ENCODE data around the gene OTUD1. TPM values are rescaled to one million over a fixed set of nuclear protein-coding genes. Genes with fewer than 3 reads are reported as not detected.
"Not testable (repeated sequence)": the region's sequence is repeated elsewhere in the genome, so short reads cannot be mapped to it uniquely, and the experiment has no call there.

OTUD1 gene, protein sequence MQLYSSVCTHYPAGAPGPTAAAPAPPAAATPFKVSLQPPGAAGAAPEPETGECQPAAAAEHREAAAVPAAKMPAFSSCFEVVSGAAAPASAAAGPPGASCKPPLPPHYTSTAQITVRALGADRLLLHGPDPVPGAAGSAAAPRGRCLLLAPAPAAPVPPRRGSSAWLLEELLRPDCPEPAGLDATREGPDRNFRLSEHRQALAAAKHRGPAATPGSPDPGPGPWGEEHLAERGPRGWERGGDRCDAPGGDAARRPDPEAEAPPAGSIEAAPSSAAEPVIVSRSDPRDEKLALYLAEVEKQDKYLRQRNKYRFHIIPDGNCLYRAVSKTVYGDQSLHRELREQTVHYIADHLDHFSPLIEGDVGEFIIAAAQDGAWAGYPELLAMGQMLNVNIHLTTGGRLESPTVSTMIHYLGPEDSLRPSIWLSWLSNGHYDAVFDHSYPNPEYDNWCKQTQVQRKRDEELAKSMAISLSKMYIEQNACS
- total RNA-seq, result 10.6 and 11.0 TPM in 2 replicates
- long read RNA-seq, partial matches to known transcripts, result 0 of 2 reads
- long read RNA-seq, other reads (novel, unspliced or antisense), result 0 of 2 reads

DNA sequence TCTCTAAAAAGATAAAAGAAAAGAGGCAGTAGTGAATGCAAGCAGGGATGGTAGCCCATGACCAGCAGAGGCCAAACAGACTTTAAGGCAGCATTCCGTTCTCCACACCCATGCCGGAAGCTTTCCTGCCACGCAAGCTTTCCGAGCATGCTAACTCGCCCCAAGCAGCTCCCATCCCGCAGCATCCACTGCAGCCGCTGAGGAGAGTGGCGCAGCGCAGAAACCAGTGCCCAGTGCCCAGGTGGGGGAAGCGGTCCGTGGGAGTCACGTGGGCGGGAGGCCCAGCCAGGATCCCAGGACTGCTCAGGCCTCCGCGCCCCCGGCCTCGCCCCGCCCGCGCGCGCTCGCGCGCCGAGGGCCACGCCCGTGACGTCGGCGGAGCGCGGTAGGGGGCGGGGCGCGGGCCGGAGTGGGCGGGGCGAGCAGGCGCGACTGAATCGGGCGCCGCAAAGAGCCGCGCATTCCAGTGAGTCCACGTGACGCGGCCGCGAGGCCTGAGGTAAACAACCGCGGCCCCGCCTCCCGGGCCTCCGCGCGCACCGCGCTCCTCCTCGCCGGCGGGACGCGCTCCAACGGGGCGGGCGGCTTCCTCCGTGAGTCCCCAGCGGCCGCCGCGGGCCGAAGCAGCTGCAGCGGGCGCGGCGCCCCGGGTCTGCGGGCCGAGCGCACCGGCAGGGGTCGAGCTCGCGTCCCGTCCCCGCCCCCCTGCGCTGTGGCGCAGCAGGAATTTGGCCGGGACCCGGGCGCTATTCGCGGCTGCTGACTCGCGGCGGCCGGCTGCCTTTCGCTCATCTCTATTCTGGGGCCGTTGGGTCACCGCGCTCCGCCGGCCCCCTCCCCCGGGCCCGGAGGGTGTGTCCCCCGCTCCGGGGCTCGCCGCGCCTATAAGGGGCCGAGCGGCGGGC is at the start of gene OTUD1:
TSS of gene OTUD1 (plus strand) at position 529 of the 905 bp plus-strand sequence. CDS start 383 bp downstream, outside the sequence.
- TF ChIP-seq, protein P1, sequence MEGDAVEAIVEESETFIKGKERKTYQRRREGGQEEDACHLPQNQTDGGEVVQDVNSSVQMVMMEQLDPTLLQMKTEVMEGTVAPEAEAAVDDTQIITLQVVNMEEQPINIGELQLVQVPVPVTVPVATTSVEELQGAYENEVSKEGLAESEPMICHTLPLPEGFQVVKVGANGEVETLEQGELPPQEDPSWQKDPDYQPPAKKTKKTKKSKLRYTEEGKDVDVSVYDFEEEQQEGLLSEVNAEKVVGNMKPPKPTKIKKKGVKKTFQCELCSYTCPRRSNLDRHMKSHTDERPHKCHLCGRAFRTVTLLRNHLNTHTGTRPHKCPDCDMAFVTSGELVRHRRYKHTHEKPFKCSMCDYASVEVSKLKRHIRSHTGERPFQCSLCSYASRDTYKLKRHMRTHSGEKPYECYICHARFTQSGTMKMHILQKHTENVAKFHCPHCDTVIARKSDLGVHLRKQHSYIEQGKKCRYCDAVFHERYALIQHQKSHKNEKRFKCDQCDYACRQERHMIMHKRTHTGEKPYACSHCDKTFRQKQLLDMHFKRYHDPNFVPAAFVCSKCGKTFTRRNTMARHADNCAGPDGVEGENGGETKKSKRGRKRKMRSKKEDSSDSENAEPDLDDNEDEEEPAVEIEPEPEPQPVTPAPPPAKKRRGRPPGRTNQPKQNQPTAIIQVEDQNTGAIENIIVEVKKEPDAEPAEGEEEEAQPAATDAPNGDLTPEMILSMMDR (IDR thresholded peaks at IDR 0.05), result no peak
- H3K9me3 Mint-ChIP-seq (ENCODE audit: unreplicated experiment), result no peaks in the 10 kb centered on the region
- peak within 1 kb of the TSS; percentile 75 for H3K27ac Mint-ChIP-seq (ENCODE audit: unreplicated experiment)
- peak within 1 kb of the TSS; percentile 76 for H3K4me3 Mint-ChIP-seq (ENCODE audit: unreplicated experiment)
- peaks cover 33% of the 10 kb centered on the region for H3K4me1 Mint-ChIP-seq (ENCODE audit: unreplicated experiment)
- peaks cover 8% of the 10 kb centered on the region for H3K27me3 Mint-ChIP-seq (ENCODE audit: unreplicated experiment)
- DNase-seq (ENCODE audit: extremely low spot score, unreplicated experiment), result peak; percentile 98
- peaks cover 15% of the 10 kb centered on the region for H3K36me3 Mint-ChIP-seq (ENCODE audit: unreplicated experiment)

DNA sequence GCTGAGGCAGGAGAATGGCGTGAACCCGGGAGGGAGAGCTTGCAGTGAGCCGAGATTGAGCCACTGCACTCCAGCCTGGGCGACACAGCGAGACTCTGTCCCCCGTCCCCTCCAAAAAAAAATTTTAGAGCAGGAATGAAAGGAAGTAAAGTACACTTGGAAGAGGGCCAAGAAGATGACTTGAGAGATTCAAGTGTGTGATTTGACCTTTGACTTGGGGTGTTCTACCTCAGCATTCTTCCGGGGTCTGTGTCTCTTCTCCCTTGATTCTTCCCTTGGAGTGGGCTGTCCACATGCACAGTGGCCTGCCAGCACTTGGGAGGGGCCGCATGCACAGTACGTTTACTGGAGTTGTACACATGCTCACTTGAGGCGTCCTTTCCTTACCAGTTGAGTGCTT is 48.5 kb upstream of the OTUD1 start:
- H3K27ac Mint-ChIP-seq (ENCODE audit: unreplicated experiment); H3K9me3 Mint-ChIP-seq (ENCODE audit: unreplicated experiment): not testable (repeated sequence)

DNA sequence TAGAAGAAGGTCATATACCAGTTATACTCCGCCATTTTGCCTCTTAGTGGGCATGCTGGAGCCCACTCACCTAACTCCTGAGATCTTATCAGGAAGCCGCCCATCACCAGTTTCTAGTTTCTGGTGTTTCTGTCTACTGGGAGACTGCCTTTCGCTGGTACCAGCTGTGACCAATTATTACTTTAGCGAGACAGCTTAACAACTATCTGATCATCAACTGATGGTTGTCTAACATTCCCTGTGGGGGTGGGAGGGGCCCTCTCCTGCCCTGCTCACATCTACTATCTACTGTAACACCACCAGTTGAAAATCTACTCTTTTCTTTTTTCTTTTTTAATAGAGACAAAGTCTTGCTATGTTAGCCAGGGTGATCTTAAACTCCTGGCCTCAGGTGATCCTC is 48.1 kb upstream of the OTUD1 start:
- no peak for DNase-seq (ENCODE audit: extremely low spot score, unreplicated experiment)
- H3K27me3 Mint-ChIP-seq (ENCODE audit: unreplicated experiment), result no peaks in the 10 kb centered on the region

More for the DNA sequence above, 48.5 kb upstream of the OTUD1 start:
- not testable (repeated sequence) for H3K4me3 Mint-ChIP-seq (ENCODE audit: unreplicated experiment); H3K27me3 Mint-ChIP-seq (ENCODE audit: unreplicated experiment); H3K36me3 Mint-ChIP-seq (ENCODE audit: unreplicated experiment); DNase-seq (ENCODE audit: extremely low spot score, unreplicated experiment); H3K4me1 Mint-ChIP-seq (ENCODE audit: unreplicated experiment)

DNA sequence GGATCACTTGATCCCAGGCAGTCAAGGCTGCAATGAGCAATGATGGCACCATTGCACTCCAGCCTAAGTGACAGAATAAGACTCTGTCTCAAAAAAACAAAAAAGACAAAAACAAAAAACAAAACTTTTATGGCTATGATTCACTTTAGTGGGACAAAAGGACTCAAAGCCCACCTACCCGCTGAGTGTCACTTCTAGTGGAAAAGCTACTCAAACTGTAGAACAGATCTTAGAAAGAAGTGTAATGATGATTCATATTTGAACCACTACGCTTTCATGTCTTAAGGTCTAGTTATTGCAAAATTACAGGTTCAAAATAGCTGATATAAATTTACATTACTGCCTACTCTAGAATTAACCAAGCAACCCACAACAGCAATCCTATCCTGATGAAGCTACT is 47.1 kb upstream of the OTUD1 start:
- TF ChIP-seq, protein P1 (IDR thresholded peaks at IDR 0.05), result no peak
- H3K36me3 Mint-ChIP-seq (ENCODE audit: unreplicated experiment), result peaks cover 2% of the 10 kb centered on the region
- no peak for DNase-seq (ENCODE audit: extremely low spot score, unreplicated experiment)
- H3K27ac Mint-ChIP-seq (ENCODE audit: unreplicated experiment), result no peak overlapping the region
- no peaks in the 10 kb centered on the region for H3K4me1 Mint-ChIP-seq (ENCODE audit: unreplicated experiment)
- H3K9me3 Mint-ChIP-seq (ENCODE audit: unreplicated experiment), result no peaks in the 10 kb centered on the region
- no peaks in the 10 kb centered on the region for H3K27me3 Mint-ChIP-seq (ENCODE audit: unreplicated experiment)
- no peak overlapping the region for H3K4me3 Mint-ChIP-seq (ENCODE audit: unreplicated experiment)

More for the DNA sequence above, 48.1 kb upstream of the OTUD1 start:
- TF ChIP-seq, protein P1 (IDR thresholded peaks at IDR 0.05), result no peak
- Mint-ChIP-seq H3K4me3 (ENCODE audit: unreplicated experiment) (no peak overlapping the region), H3K4me1 (ENCODE audit: unreplicated experiment) (no peaks in the 10 kb centered on the region), H3K36me3 (ENCODE audit: unreplicated experiment) (peaks cover 2% of the 10 kb centered on the region), H3K9me3 (ENCODE audit: unreplicated experiment) (no peaks in the 10 kb centered on the region), H3K27ac (ENCODE audit: unreplicated experiment) (no peak overlapping the region)

DNA sequence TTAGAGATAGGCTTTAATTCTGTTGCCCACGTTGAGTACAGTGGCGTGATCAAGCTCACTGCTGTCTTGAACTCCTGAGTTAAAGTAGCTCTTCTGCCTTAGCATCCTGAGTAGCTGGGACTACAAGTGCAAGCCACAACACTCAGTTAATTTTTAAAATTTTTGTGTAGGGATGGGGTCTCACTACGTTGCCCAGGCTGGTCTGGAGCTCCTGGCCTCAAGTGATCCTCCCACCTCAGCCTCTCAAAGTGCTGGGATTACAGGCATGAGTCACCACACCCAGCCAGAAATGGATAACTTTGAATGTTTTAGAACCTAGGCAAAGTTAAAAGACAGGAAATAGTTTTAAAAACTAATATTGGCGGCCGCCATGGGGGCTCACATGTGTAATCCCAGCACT is 43.9 kb upstream of the OTUD1 start:
- Mint-ChIP-seq H3K27ac (ENCODE audit: unreplicated experiment) (no peak overlapping the region), H3K36me3 (ENCODE audit: unreplicated experiment) (peaks cover 2% of the 10 kb centered on the region), H3K4me3 (ENCODE audit: unreplicated experiment) (no peak overlapping the region), H3K9me3 (ENCODE audit: unreplicated experiment) (no peaks in the 10 kb centered on the region), H3K27me3 (ENCODE audit: unreplicated experiment) (peaks cover 6% of the 10 kb centered on the region), H3K4me1 (ENCODE audit: unreplicated experiment) (no peaks in the 10 kb centered on the region)
- no peak for DNase-seq (ENCODE audit: extremely low spot score, unreplicated experiment)
- TF ChIP-seq, protein P1 (IDR thresholded peaks at IDR 0.05), result no peak
